OCI-LY1 (cell line): ENCODE results near the gene ANKRD45.

Source experiments
- CTCF ChIP-seq: fragments of 200-600 bp; sonication (generic), shearing (Covaris generic); IDR thresholded peaks from 2 replicates; pipeline ENCODE4 v1.5.1; 2017; ENCODE audit warnings: mild to moderate bottlenecking, antibody characterized with exemption, low read length, moderate library complexity, mixed read lengths
- EZH2 ChIP-seq: fragments of 200-600 bp; sonication (generic), shearing (Covaris generic); IDR thresholded peaks from 2 replicates; pipeline ENCODE4 v1.8.0; 2017; ENCODE audit warnings: borderline replicate concordance, mixed run types, mild to moderate bottlenecking, antibody characterized with exemption, low read length, moderate library complexity, mixed read lengths

- TF ChIP-seq CTCF (no peak), EZH2 (no peak)
These were observed at the start of gene ANKRD45 for GRCh38 chr1:173669491-173669941.
